Measurements from ENCODE around the gene NXPE3.

Gene NXPE3

GRCh38 chr3:101814835-101815234, 35.8 kb downstream of the NXPE3 start:
- H3K27ac ChIP-seq (replicated peaks): no peak overlapping the region
- no peaks in the 10 kb centered on the region for H3K27me3 ChIP-seq (ENCODE audit: insufficient read depth, poor library complexity, severe bottlenecking)
- TF ChIP-seq GABPA (IDR thresholded peaks at IDR 0.05; ENCODE audit: low read depth): no peak
- no peak for TF ChIP-seq CTCF (IDR thresholded peaks at IDR 0.05; ENCODE audit: insufficient read depth, low read length)
- no peak for TF ChIP-seq SPI1 (IDR thresholded peaks at IDR 0.05; ENCODE audit: borderline replicate concordance, low read depth)
- TF ChIP-seq REST (IDR thresholded peaks at IDR 0.05; ENCODE audit: insufficient replicate concordance, low read depth): no peak
- TF ChIP-seq POLR2AphosphoS5 (IDR thresholded peaks at IDR 0.05; ENCODE audit: low read depth): no peak
- H3K4me3 ChIP-seq (replicated peaks; ENCODE audit: insufficient read depth, low read length): no peak overlapping the region
- no peak for DNase-seq (ENCODE audit: low read depth in 1 of 2, low spot score in 1 of 2)

GRCh38 chr3:101816215-101817149, 37.5 kb downstream of the NXPE3 start:
- H3K4me3 ChIP-seq (replicated peaks; ENCODE audit: insufficient read depth, low read length): no peak overlapping the region
- TF ChIP-seq POLR2AphosphoS5 (IDR thresholded peaks at IDR 0.05; ENCODE audit: low read depth): no peak
- no peak for TF ChIP-seq REST (IDR thresholded peaks at IDR 0.05; ENCODE audit: insufficient replicate concordance, low read depth)
- no peak for TF ChIP-seq SPI1 (IDR thresholded peaks at IDR 0.05; ENCODE audit: borderline replicate concordance, low read depth)
- TF ChIP-seq CTCF (IDR thresholded peaks at IDR 0.05; ENCODE audit: insufficient read depth, low read length): no peak
- no peak for TF ChIP-seq GABPA (IDR thresholded peaks at IDR 0.05; ENCODE audit: low read depth)
- no peaks in the 10 kb centered on the region for H3K27me3 ChIP-seq (ENCODE audit: insufficient read depth, poor library complexity, severe bottlenecking)
- no peak for DNase-seq (ENCODE audit: low read depth in 1 of 2, low spot score in 1 of 2)
- H3K27ac ChIP-seq (replicated peaks): no peak overlapping the region

GRCh38 chr3:101817992-101818391, 39.0 kb downstream of the NXPE3 start:
- no peak overlapping the region for H3K4me3 ChIP-seq (replicated peaks; ENCODE audit: insufficient read depth, low read length)
- no peak for DNase-seq (ENCODE audit: low read depth in 1 of 2, low spot score in 1 of 2)
- no peaks in the 10 kb centered on the region for H3K27me3 ChIP-seq (ENCODE audit: insufficient read depth, poor library complexity, severe bottlenecking)
- H3K27ac ChIP-seq (replicated peaks): no peak overlapping the region
- TF ChIP-seq POLR2AphosphoS5 (IDR thresholded peaks at IDR 0.05; ENCODE audit: low read depth) (no peak), SPI1 (IDR thresholded peaks at IDR 0.05; ENCODE audit: borderline replicate concordance, low read depth) (0 out of 2 replicates have a peak, but pooled peaks have one; percentile 25), GABPA (IDR thresholded peaks at IDR 0.05; ENCODE audit: low read depth) (no peak), REST (IDR thresholded peaks at IDR 0.05; ENCODE audit: insufficient replicate concordance, low read depth) (no peak)

Measured in HL-60 (cell line).